H1 (cell line): Measurements from ENCODE around the gene MATK. TPM values are rescaled to one million over a fixed set of nuclear protein-coding genes. Genes with fewer than 3 reads are reported as not detected.
A peak's percentile ranks its signal among the peaks of the same experiment; 100 is the strongest.

ENCODE experiments used
- CTCF ChIA-PET: fragments of 300-600 bp; sonication (Branson Sonifier 250); formaldehyde crosslinking; loops from one replicate; lab custom pipeline; 2021; ENCODE audit not compliant: partially characterized antibody; lab: Charles Lee
- POLR2A ChIA-PET: fragments of 300-600 bp; sonication (Branson Sonifier 250); formaldehyde crosslinking; loops from one replicate; lab custom pipeline; 2021; ENCODE audit warnings: inconsistent platforms; ENCODE audit not compliant: partially characterized antibody; lab: Charles Lee
- DNase-seq, 2 experiments: peaks; one replicate each; pipeline versions ENCODE4 v3.0.0 to v3.0.0-alpha.2; 2010 to 2022; ENCODE audit warnings: low spot score in 2 of 2, low read depth in 1 of 2, mixed read lengths in 1 of 2
- FAIRE-seq: peaks from 2 replicates; lab custom pipeline; 2011; peaks lifted over from hg19 to GRCh38; lab: Jason Lieb, UNC
- H2AFZ ChIP-seq: 2 replicates; pipeline ENCODE4 v1.8.1; 2012; ENCODE audit warnings: low read length, inconsistent platforms
- H2AK5ac ChIP-seq: 2 replicates; pipeline ENCODE4 v1.6.1; 2013; ENCODE audit warnings: low read depth, low read length
- H2BK120ac ChIP-seq: replicated peaks from 2 replicates; pipeline ENCODE3; 2013; ENCODE audit warnings: low read depth, low read length, inconsistent platforms
- H2BK12ac ChIP-seq: 2 replicates; pipeline ENCODE4 v1.6.1; 2013; ENCODE audit warnings: low read depth, low read length
- H2BK15ac ChIP-seq: 2 replicates; pipeline ENCODE4 v1.6.1; 2013; ENCODE audit warnings: low read length
- H2BK20ac ChIP-seq: 2 replicates; pipeline ENCODE4 v1.6.1; 2013; ENCODE audit warnings: low read length
- H2BK5ac ChIP-seq: 2 replicates; pipeline ENCODE4 v1.6.1; 2013; ENCODE audit warnings: low read depth, low read length
- H3K14ac ChIP-seq: 2 replicates; pipeline ENCODE4 v1.6.1; 2013; ENCODE audit warnings: inconsistent platforms; ENCODE audit not compliant: insufficient read length
- H3K18ac ChIP-seq: 2 replicates; pipeline ENCODE4 v1.6.1; 2013; ENCODE audit warnings: low read length; ENCODE audit errors: extremely low read depth
- H3K23ac ChIP-seq: 2 replicates; pipeline ENCODE4 v1.6.1; 2013; ENCODE audit warnings: inconsistent platforms; ENCODE audit not compliant: insufficient read length
- H3K23me2 ChIP-seq: 2 replicates; pipeline ENCODE4 v1.6.1; 2013; ENCODE audit warnings: low read depth, low read length
- H3K27ac ChIP-seq: 2 replicates; pipeline ENCODE4 v1.6.1; 2011; ENCODE audit warnings: low read depth, low read length, inconsistent platforms
- H3K27me3 ChIP-seq, 4 experiments: replicated peaks in 1 of 4; 1 replicate in 1 of 4; 2 replicates in 3 of 4; pipeline versions ENCODE4 v1.6.1 to v1.8.1; 2011 to 2013; ENCODE audit warnings: low read length in 3 of 4, mild to moderate bottlenecking in 3 of 4, inconsistent platforms in 2 of 4, mixed read lengths in 2 of 4, moderate library complexity in 1 of 4; ENCODE audit not compliant: control insufficient read depth in 3 of 4, insufficient read depth in 3 of 4; ENCODE audit errors: extremely low read depth in 1 of 4
- H3K36me3 ChIP-seq, 4 experiments: 2 replicates each; pipeline versions ENCODE4 v1.6.1 to v1.8.1; 2011 to 2013; ENCODE audit warnings: mild to moderate bottlenecking in 4 of 4, low read length in 3 of 4, moderate library complexity in 2 of 4, control low read depth in 1 of 4, inconsistent platforms in 1 of 4; ENCODE audit not compliant: insufficient read depth in 4 of 4, control insufficient read depth in 2 of 4
- H3K4ac ChIP-seq: replicated peaks from 2 replicates; pipeline ENCODE3; 2013; ENCODE audit warnings: low read length, low read depth, mixed read lengths, inconsistent platforms; ENCODE audit not compliant: insufficient read length
- H3K4me1 ChIP-seq, 4 experiments: replicated peaks in 1 of 4; 1 replicate in 1 of 4; 2 replicates in 3 of 4; pipeline versions ENCODE4 v1.6.1 to v1.8.1; 2011 to 2013; ENCODE audit warnings: low read length in 3 of 4, inconsistent platforms in 2 of 4, mixed read lengths in 1 of 4; ENCODE audit not compliant: insufficient read depth in 4 of 4, control insufficient read depth in 3 of 4
- H3K4me2 ChIP-seq, 2 experiments: 2 replicates each; pipeline versions ENCODE4 v1.6.1 to v1.8.1; 2011 to 2013; ENCODE audit warnings: low read depth in 2 of 2, low read length in 2 of 2, control low read depth in 1 of 2, inconsistent platforms in 1 of 2, mild to moderate bottlenecking in 1 of 2; ENCODE audit not compliant: insufficient read depth in 1 of 2
- H3K4me3 ChIP-seq, 4 experiments: fragments of 200-600, 300-600 bp in 1 of 4; sonication (generic), shearing (Covaris generic), sonication (Bioruptor Twin) in 1 of 4; 2 replicates each; pipeline versions ENCODE4 v1.5.1 to v1.8.1; 2011 to 2016; ENCODE audit warnings: low read length in 4 of 4, low read depth in 3 of 4, control low read depth in 2 of 4, inconsistent platforms in 2 of 4, mild to moderate bottlenecking in 2 of 4, mixed read lengths in 1 of 4, moderate library complexity in 1 of 4; ENCODE audit not compliant: insufficient read depth in 2 of 4; ENCODE audit errors: extremely low read depth in 1 of 4
- H3K56ac ChIP-seq: replicated peaks from 2 replicates; pipeline ENCODE3; 2013; ENCODE audit warnings: low read depth, mild to moderate bottlenecking, mixed read lengths, low read length, inconsistent platforms; ENCODE audit not compliant: insufficient read length
- H3K79me1 ChIP-seq: 2 replicates; pipeline ENCODE4 v1.6.1; 2013; ENCODE audit warnings: low read depth, low read length, control low read depth
- H3K79me2 ChIP-seq, 2 experiments: 2 replicates each; pipeline versions ENCODE4 v1.6.1 to v1.8.1; 2012 to 2013; ENCODE audit warnings: low read length in 2 of 2, mild to moderate bottlenecking in 2 of 2, inconsistent platforms in 1 of 2; ENCODE audit not compliant: insufficient read depth in 2 of 2, control insufficient read depth in 1 of 2
- H3K9ac ChIP-seq, 4 experiments: replicated peaks in 1 of 4; 1 replicate in 1 of 4; 2 replicates in 3 of 4; pipeline versions ENCODE4 v1.6.1 to v1.8.1; 2011 to 2013; ENCODE audit warnings: low read depth in 3 of 4, low read length in 3 of 4, control low read depth in 2 of 4, mild to moderate bottlenecking in 2 of 4, moderate library complexity in 2 of 4, inconsistent platforms in 1 of 4; ENCODE audit errors: extremely low read depth in 1 of 4
- H3K9me3 ChIP-seq, 2 experiments: 2 replicates each; pipeline versions ENCODE4 v1.6.1 to v1.8.1; 2012 to 2013; ENCODE audit warnings: mild to moderate bottlenecking in 2 of 2, moderate library complexity in 2 of 2, control low read depth in 1 of 2, inconsistent platforms in 1 of 2, low read depth in 1 of 2, low read length in 1 of 2, mixed read lengths in 1 of 2; ENCODE audit not compliant: insufficient read depth in 2 of 2
- H4K20me1 ChIP-seq, 2 experiments: replicated peaks in 1 of 2; 2 replicates each; pipeline versions ENCODE3 to v1.8.1; 2011 to 2013; ENCODE audit warnings: inconsistent platforms in 2 of 2, low read length in 2 of 2, mild to moderate bottlenecking in 1 of 2; ENCODE audit not compliant: insufficient read depth in 2 of 2, control insufficient read depth in 1 of 2
- H4K5ac ChIP-seq: 2 replicates; pipeline ENCODE4 v1.6.1; 2013; ENCODE audit warnings: low read length, low read depth, mixed read lengths, inconsistent platforms; ENCODE audit not compliant: insufficient read length
- H4K8ac ChIP-seq: 2 replicates; pipeline ENCODE4 v1.8.0; 2013; ENCODE audit warnings: mild to moderate bottlenecking, moderate library complexity, low read length, inconsistent platforms; ENCODE audit not compliant: insufficient read depth; ENCODE audit errors: extremely low read depth
- H4K91ac ChIP-seq: replicated peaks from 2 replicates; pipeline ENCODE3; 2013; ENCODE audit warnings: low read length, mixed read lengths, inconsistent platforms; ENCODE audit not compliant: insufficient read length
- EZH2 ChIP-seq: fragments of 200-600 bp; sonication (generic); IDR thresholded peaks from 2 replicates; pipeline ENCODE4 v1.7.1; 2012; ENCODE audit warnings: low read depth, mild to moderate bottlenecking, moderate library complexity, low read length, inconsistent platforms; ENCODE audit not compliant: severe bottlenecking
- HDAC2 ChIP-seq, 2 experiments: fragments of 300-600 bp in 1 of 2; sonication (generic) in 1 of 2; IDR thresholded peaks; 2 replicates each; pipeline ENCODE4 v1.6.1; 2011 to 2012; ENCODE audit warnings: low read depth in 2 of 2, low read length in 2 of 2, mild to moderate bottlenecking in 2 of 2, moderate library complexity in 2 of 2, borderline replicate concordance in 1 of 2, inconsistent platforms in 1 of 2
- HDAC6 ChIP-seq: IDR thresholded peaks from one replicate; pipeline ENCODE4 v1.7.1; 2012; ENCODE audit warnings: low read depth, mild to moderate bottlenecking, inconsistent platforms, low read length, moderate library complexity
- KDM1A ChIP-seq: fragments of 200-600, 300-600 bp; sonication (generic); IDR thresholded peaks from 2 replicates; pipeline ENCODE4 v1.7.1; 2016; ENCODE audit warnings: mild to moderate bottlenecking, low read length, borderline replicate concordance
- SIX5 ChIP-seq: IDR thresholded peaks from 2 replicates; pipeline ENCODE4 v1.6.1; 2011; ENCODE audit warnings: mild to moderate bottlenecking, low read depth, low read length
- SP1 ChIP-seq: IDR thresholded peaks from 2 replicates; pipeline ENCODE4 v1.6.1; 2011; ENCODE audit warnings: low read depth, low read length
- TAF1 ChIP-seq: IDR thresholded peaks from 2 replicates; pipeline ENCODE4 v1.6.1; 2011; ENCODE audit warnings: mild to moderate bottlenecking, low read depth, low read length
- WGBS, 2 experiments: shearing (Covaris generic) in 1 of 2; methylation state at CpG; one replicate each; pipeline versions ENCODE4 v1.1.6 to v1.1.7; 2013 to 2015; ENCODE audit warnings: low lambda C conversion rate in 2 of 2, mixed read lengths in 2 of 2, inconsistent platforms in 1 of 2, low coverage in 1 of 2, missing lambda C conversion rate in 1 of 2; ENCODE audit not compliant: insufficient replicate concordance in 2 of 2, insufficient coverage in 1 of 2, insufficient read length in 1 of 2; ENCODE audit errors: extremely low coverage in 1 of 2, missing lambda C conversion rate in 1 of 2; 5-methylcytosine and 5-hydroxymethylcytosine counted together
- polyA plus RNA-seq, 7 experiments: library from polyadenylated mRNA; depleted of rRNA in 3 of 7; stranded (reverse) in 5 of 7; unstranded in 2 of 7; fragments of >200 nt in 5 of 7; fragments of 200-250 nt in 2 of 7; gene quantifications; 1 replicate in 5 of 7; 2 replicates in 1 of 7; 4 replicates in 1 of 7; pipeline versions ENCODE4 v1.2.1 to v1.2.3, GENCODE V29; 2011 to 2013; ENCODE audit warnings: missing spikeins in 2 of 7, mixed read lengths in 2 of 7
- total RNA-seq: library from RNA; stranded (reverse); fragmentation: NEBNext Ultra II Directional; extraction: Animal tissue kit (Norgen Biotek cat#: 25700); gene quantifications from 2 replicates; pipeline ENCODE4 v1.2.1, GENCODE V29; 2021

The MATK gene
- total and polyA plus RNA-seq, 2 of the 8 experiments (the other 6 are each of a cell fraction or from before 2014, with no cell fraction given) = 20.5 to 21.4 TPM

GRCh38 chr19:3790209-3790734 lies 4.1 kb upstream of the MATK start:
- CTCF ChIA-PET = interaction anchor here (0.5 to 1.9 kb wide), 5 partner anchors 19 to 192 kb away, joined by 3 to 6 read pairs (median 4); no protein-coding TSS in a partner anchor
- Histone ChIP-seq H2AK5ac (no peak overlapping the region), H3K27ac (no peak overlapping the region), H3K23me2 (peaks cover 6% of the 10 kb centered on the region; the same call in 1 of the 2 replicates), H3K4me1 (peaks cover 0 to 5% (median 1%) of the 10 kb centered on the region in 4 experiments; a peak in 2 of 7 replicates), H3K4ac (no peak overlapping the region), H2BK12ac (no peak overlapping the region), H3K4me2 (no peak overlapping the region), H4K91ac (no peak overlapping the region), H4K8ac (no peak overlapping the region), H3K36me3 (no peaks in the 10 kb centered on the region), H2BK5ac (no peak overlapping the region), H3K14ac (no peak overlapping the region)
- 80% methylated on average over 6 of the region's 6 CpGs; no CpG with 5 or more reads in 1 of the 2 experiments for WGBS, 2 experiments
- TF ChIP-seq SP1 (no peak), HDAC2 (IDR thresholded peaks at IDR 0.05; ENCODE audit: borderline replicate concordance in 1 of 2, low read depth in 2 of 2, low read length in 2 of 2) (0 out of 4 replicates have a peak, but pooled peaks of 1 of the 2 experiments have one; percentile 36), KDM1A (peak; percentile 93), HDAC6 (no peak), SIX5 (no peak), EZH2 (no peak), TAF1 (no peak)
- TF ChIP-seq, all 59 proteins: peak for 2
- H3K4me3 ChIP-seq = no peak overlapping the region
- H2AFZ ChIP-seq = no peak overlapping the region
- H3K27me3 ChIP-seq = peaks cover 0 to 9% (median 8%) of the 10 kb centered on the region in 4 experiments; a peak in 6 of 7 replicates
- H3K79me2 ChIP-seq = no peaks in the 10 kb centered on the region
- H3K56ac ChIP-seq = no peak overlapping the region
- no peak overlapping the region for H3K9ac ChIP-seq
- DNase-seq (no peak), FAIRE-seq (no peak)
- H3K9me3 ChIP-seq = 0 out of 4 replicates have a peak, but pooled peaks cover 0 to 4% of the 10 kb centered on the region in 2 experiments
- no peak overlapping the region for H2BK20ac ChIP-seq
- H3K23ac ChIP-seq = no peak overlapping the region
- POLR2A ChIA-PET = interaction anchor here (0.7 to 1.7 kb wide), 4 partner anchors 10 to 242 kb away, joined by 3 to 7 read pairs (median 4); partner anchors contain the start of gene EEF2
- H3K79me1 ChIP-seq = no peaks in the 10 kb centered on the region
- no peak overlapping the region for H2BK120ac ChIP-seq
- H2BK15ac ChIP-seq = no peak overlapping the region
- H4K5ac ChIP-seq = no peak overlapping the region
- H3K18ac ChIP-seq = no peak overlapping the region
- H4K20me1 ChIP-seq = no peaks in the 10 kb centered on the region
